GM12875 (cell line): ENCODE measurements around the gene SRC.

Experiments used
- H3K4me3 ChIP-seq: one replicate; pipeline ENCODE4 v1.5.1; 2011; ENCODE audit warnings: low read depth, low read length, control low read depth
- CTCF ChIP-seq: IDR thresholded peaks from 2 replicates; pipeline ENCODE4 v1.5.1; 2011; ENCODE audit warnings: low read depth, mild to moderate bottlenecking, control low read depth, inconsistent platforms, low read length, moderate library complexity, borderline replicate concordance; ENCODE audit not compliant: insufficient read depth

The SRC gene

GRCh38 chr20:37377346-37378081 lies 31.6 kb downstream of the SRC start:
- H3K4me3 ChIP-seq: no peak overlapping the region

GRCh38 chr20:37378420-37378784 lies 32.5 kb downstream of the SRC start:
- TF ChIP-seq CTCF: no peak
- H3K4me3 ChIP-seq: no peak overlapping the region

More at GRCh38 chr20:37377346-37378081, 31.6 kb downstream of the SRC start:
- TF ChIP-seq CTCF: no peak

GRCh38 chr20:37378785-37379598 lies 33.1 kb downstream of the SRC start:
- no peak for TF ChIP-seq CTCF
- no peak overlapping the region for H3K4me3 ChIP-seq

- no peak for TF ChIP-seq CTCF
- H3K4me3 ChIP-seq: no peak overlapping the region
Measured at GRCh38 chr20:37379967-37380828, 34.3 kb downstream of the SRC start.

GRCh38 chr20:37380864-37381579 lies 35.1 kb downstream of the SRC start:
- no peak for TF ChIP-seq CTCF
- no peak overlapping the region for H3K4me3 ChIP-seq

GRCh38 chr20:37381621-37382471 lies 35.9 kb downstream of the SRC start:
- no peak for TF ChIP-seq CTCF
- H3K4me3 ChIP-seq: no peak overlapping the region
